ENCODE results near the gene SAE1.

- TF ChIP-seq CTCF (IDR thresholded peaks at IDR 0.05) (peak; percentile 70 to 88 (median 78)), POLR2A (IDR thresholded peaks at IDR 0.05) (no peak), POLR2AphosphoS5 (IDR thresholded peaks at IDR 0.05) (no peak), EP300 (IDR thresholded peaks at IDR 0.05) (no peak)
These were observed 5.5 kb upstream of the SAE1 start for GRCh38 chr19:47124937-47125668.
